ENCODE measurements around the gene KIR2DL4. TPM values are rescaled to one million over a fixed set of nuclear protein-coding genes. Genes with fewer than 3 reads are reported as not detected.
"Not testable (repeated sequence)": the region's sequence is repeated elsewhere in the genome, so short reads cannot be mapped to it uniquely, and the experiment has no call there.

KIR2DL4 gene
- total RNA-seq, 4 donors from 2014 or later, result 1.4 to 2.1 TPM; not detected in 2

DNA sequence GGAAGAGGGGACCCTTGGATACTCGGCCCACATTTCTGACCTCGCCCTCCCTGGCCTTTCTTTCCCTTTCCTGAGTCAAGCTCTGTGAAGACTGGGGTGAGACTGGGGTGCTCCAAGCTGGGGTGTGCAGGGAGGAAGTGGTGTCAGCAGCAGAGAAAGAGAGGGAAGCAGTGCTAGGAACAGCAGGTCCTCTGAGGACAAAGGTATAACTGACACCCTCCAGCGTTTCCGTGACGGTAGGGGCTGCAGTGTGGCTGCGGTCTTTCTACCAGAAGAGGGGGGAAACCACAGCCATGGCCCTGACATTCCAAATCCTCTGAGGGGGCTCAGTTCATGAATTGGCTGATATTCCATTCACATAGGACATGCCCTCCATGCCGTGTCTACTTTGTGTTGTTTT, 47.9 kb downstream of the KIR2DL4 start:
- H3K36me3 ChIP-seq, result no peaks in the 10 kb centered on the region
- no peak overlapping the region for H3K4me3 ChIP-seq
- TF ChIP-seq POLR2A (IDR thresholded peaks at IDR 0.05) (no peak), POLR2AphosphoS5 (IDR thresholded peaks at IDR 0.05) (no peak)
- TF ChIP-seq, protein P1, sequence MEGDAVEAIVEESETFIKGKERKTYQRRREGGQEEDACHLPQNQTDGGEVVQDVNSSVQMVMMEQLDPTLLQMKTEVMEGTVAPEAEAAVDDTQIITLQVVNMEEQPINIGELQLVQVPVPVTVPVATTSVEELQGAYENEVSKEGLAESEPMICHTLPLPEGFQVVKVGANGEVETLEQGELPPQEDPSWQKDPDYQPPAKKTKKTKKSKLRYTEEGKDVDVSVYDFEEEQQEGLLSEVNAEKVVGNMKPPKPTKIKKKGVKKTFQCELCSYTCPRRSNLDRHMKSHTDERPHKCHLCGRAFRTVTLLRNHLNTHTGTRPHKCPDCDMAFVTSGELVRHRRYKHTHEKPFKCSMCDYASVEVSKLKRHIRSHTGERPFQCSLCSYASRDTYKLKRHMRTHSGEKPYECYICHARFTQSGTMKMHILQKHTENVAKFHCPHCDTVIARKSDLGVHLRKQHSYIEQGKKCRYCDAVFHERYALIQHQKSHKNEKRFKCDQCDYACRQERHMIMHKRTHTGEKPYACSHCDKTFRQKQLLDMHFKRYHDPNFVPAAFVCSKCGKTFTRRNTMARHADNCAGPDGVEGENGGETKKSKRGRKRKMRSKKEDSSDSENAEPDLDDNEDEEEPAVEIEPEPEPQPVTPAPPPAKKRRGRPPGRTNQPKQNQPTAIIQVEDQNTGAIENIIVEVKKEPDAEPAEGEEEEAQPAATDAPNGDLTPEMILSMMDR (IDR thresholded peaks at IDR 0.05), result no peak
- no peak for DNase-seq
- H3K27me3 ChIP-seq, result no peaks in the 10 kb centered on the region
- intact Hi-C loops (cut with DNase I; ENCODE audit: low total_unique reads), result no loop called here
- WGBS, 2 donors (ENCODE audit: low coverage in 1 of 2), result 76% methylated on average over 7 of the region's 7 CpGs; no CpG with 5 or more reads in 1 of the 2 donors
- in situ Hi-C loops (cut with MboI; ENCODE audit: low pct_ligation_motif_present in 1 of 4, low pct_unique_long_range_greater_than_20kb in 1 of 4, low sequenced_read_pairs in 3 of 4), result loop anchor here in 1 of 4 donors (5.0 kb wide), 1 partner anchor 34 kb away; the partner anchor contains the start of gene KIR3DL1
- H3K9me3 ChIP-seq, result no peaks in the 10 kb centered on the region
- H3K27ac ChIP-seq, result no peak overlapping the region
- no peaks in the 10 kb centered on the region for H3K4me1 ChIP-seq

- H3K4me1 ChIP-seq; H3K27ac ChIP-seq; DNase-seq; in situ Hi-C loops (cut with MboI; ENCODE audit: low pct_ligation_motif_present in 1 of 4, low pct_unique_long_range_greater_than_20kb in 1 of 4, low sequenced_read_pairs in 3 of 4); H3K9me3 ChIP-seq; intact Hi-C loops (cut with DNase I; ENCODE audit: low total_unique reads); H3K4me3 ChIP-seq; H3K27me3 ChIP-seq; H3K36me3 ChIP-seq: not testable (repeated sequence)
- 58% methylated on average over 1 of the region's 1 CpG; no CpG with 5 or more reads in 1 of the 2 donors for WGBS, 2 donors (ENCODE audit: low coverage in 1 of 2)
These were observed 51.8 kb downstream of the KIR2DL4 start for GRCh38 chr19:54855241-54855640.

DNA sequence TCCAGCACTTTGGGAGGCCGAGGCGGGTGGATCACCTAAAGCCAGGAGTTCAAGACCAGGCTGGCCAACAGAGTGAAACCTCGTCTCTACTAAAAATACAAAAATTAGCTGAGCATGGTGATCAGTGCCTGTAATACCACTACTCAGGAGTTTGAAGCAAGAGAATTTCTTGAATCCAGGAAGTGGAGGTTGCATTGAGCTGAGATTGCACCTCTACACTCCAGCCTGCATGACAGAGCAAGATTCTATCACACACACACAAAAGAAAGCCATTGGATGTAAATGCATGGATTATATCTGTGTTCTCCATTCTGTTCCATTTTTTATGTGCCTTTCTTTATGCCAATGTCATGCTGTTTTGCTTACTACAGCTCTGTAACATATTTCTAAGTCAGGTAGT, 55.1 kb downstream of the KIR2DL4 start:
- H3K27me3 ChIP-seq; H3K27ac ChIP-seq; H3K4me1 ChIP-seq; H3K36me3 ChIP-seq; H3K4me3 ChIP-seq; intact Hi-C loops (cut with DNase I; ENCODE audit: low total_unique reads); DNase-seq; H3K9me3 ChIP-seq; in situ Hi-C loops (cut with MboI; ENCODE audit: low pct_ligation_motif_present in 1 of 4, low pct_unique_long_range_greater_than_20kb in 1 of 4, low sequenced_read_pairs in 3 of 4): not testable (repeated sequence)
- 70 to 80% methylated on average over 2 to 3 of the region's 3 CpGs for WGBS, 2 donors (ENCODE audit: low coverage in 1 of 2)

- 73 to 87% methylated on average over 3 to 7 of the region's 7 CpGs for WGBS, 2 donors (ENCODE audit: low coverage in 1 of 2)
- intact Hi-C loops (cut with DNase I; ENCODE audit: low total_unique reads); H3K27ac ChIP-seq; DNase-seq; H3K4me1 ChIP-seq; H3K27me3 ChIP-seq; H3K36me3 ChIP-seq; H3K4me3 ChIP-seq; in situ Hi-C loops (cut with MboI; ENCODE audit: low pct_ligation_motif_present in 1 of 4, low pct_unique_long_range_greater_than_20kb in 1 of 4, low sequenced_read_pairs in 3 of 4); H3K9me3 ChIP-seq: not testable (repeated sequence)
These were observed 56.0 kb downstream of the KIR2DL4 start for GRCh38 chr19:54859421-54859820.

DNA sequence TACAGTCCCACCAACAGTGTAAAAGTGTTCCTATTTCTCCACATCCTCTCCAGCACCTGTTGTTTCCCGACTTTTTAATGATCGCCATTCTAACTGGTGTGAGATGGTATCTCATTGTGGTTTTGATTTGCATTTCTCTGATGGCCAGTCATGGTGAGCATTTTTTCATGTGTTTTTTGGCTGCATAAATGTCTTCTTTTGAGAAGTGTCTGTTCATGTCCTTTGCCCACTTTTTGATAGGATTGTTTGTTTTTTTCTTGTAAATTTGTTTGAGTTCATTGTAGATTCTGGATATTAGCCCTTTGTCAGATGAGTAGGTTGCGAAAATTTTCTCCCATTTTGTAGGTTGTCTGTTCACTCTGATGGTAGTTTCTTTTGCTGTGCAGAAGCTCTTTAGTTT, 60.0 kb downstream of the KIR2DL4 start:
- H3K27me3 ChIP-seq; intact Hi-C loops (cut with DNase I; ENCODE audit: low total_unique reads); H3K27ac ChIP-seq; H3K9me3 ChIP-seq; in situ Hi-C loops (cut with MboI; ENCODE audit: low pct_ligation_motif_present in 1 of 4, low pct_unique_long_range_greater_than_20kb in 1 of 4, low sequenced_read_pairs in 3 of 4); H3K4me3 ChIP-seq; H3K4me1 ChIP-seq; H3K36me3 ChIP-seq; DNase-seq: not testable (repeated sequence)
- WGBS, 2 donors (ENCODE audit: low coverage in 1 of 2), result 80 to 95% methylated on average over 1 to 2 of the region's 3 CpGs

Small RNA genes lying within 50 kb of the gene (small RNA-seq; reads per million reads assigned to genes)
- 0 reads per million in 4 donors for gene KIR3DP1

Other genes with a start within 250 kb of the KIR2DL4 start
- gene LILRA2, start 229.8 kb upstream of the KIR2DL4 start, total RNA-seq, result 1 to 10 TPM in 2 of 4 donors, not detected in 2; 1.1 to 1.5 TPM
- 1 to 10 TPM in 1 of 4 donors, under 1 TPM in 2, not detected in 1; 0.16 to 4.5 (median 0.27) TPM for gene LILRA1, start 210.0 kb upstream of the KIR2DL4 start, total RNA-seq
- 1 to 10 TPM in 1 of 4 donors, under 1 TPM in 1, not detected in 2; 0.96 to 5.1 TPM for gene LILRB1, start 173.1 kb upstream of the KIR2DL4 start, total RNA-seq
- 10 to 100 TPM in 1 of 4 donors, 1 to 10 TPM in 2, not detected in 1; 1.8 to 47.1 (median 4.0) TPM for gene LILRB4, start 140.6 kb upstream of the KIR2DL4 start, total RNA-seq
- gene KIR3DL3, start 79.2 kb upstream of the KIR2DL4 start, total RNA-seq, result under 1 TPM in 1 of 4 donors, not detected in 3; 0.32 TPM
- gene KIR2DL3, start 65.1 kb upstream of the KIR2DL4 start, total RNA-seq, result under 1 TPM in 1 of 4 donors, not detected in 3; 0.55 TPM
- gene KIR2DL1, start 33.8 kb upstream of the KIR2DL4 start, total RNA-seq, result not detected
- gene KIR3DL1, start 12.9 kb downstream of the KIR2DL4 start, total RNA-seq, result not detected
- not detected for gene KIR2DS4, start 29.1 kb downstream of the KIR2DL4 start, total RNA-seq
- gene KIR3DL2, start 46.8 kb downstream of the KIR2DL4 start, total RNA-seq, result not detected
- not detected for gene FCAR, start 70.6 kb downstream of the KIR2DL4 start, total RNA-seq
- gene NCR1, start 102.5 kb downstream of the KIR2DL4 start, total RNA-seq, result 1 to 10 TPM in 1 of 4 donors, under 1 TPM in 1, not detected in 2; 0.41 to 1.9 TPM
- not detected for gene NLRP7, start 143.9 kb downstream of the KIR2DL4 start, total RNA-seq
- 10 to 100 TPM in 3 of 4 donors, 1 to 10 TPM in 1; 3.2 to 39.6 (median 16.7) TPM for gene NLRP2, start 162.8 kb downstream of the KIR2DL4 start, total RNA-seq
- under 1 TPM in 2 of 4 donors, not detected in 2; 0.68 to 1.00 TPM for gene GP6, start 234.7 kb downstream of the KIR2DL4 start, total RNA-seq

Data from transverse colon (tissue), 4 donors.